Measurements from ENCODE around the gene PATE3. TPM values are rescaled to one million over a fixed set of nuclear protein-coding genes. Genes with fewer than 3 reads are reported as not detected.

Gene PATE3
- total and polyA plus RNA-seq, 2 of the 4 experiments (the other 2 are of a cell fraction), result not detected

DNA sequence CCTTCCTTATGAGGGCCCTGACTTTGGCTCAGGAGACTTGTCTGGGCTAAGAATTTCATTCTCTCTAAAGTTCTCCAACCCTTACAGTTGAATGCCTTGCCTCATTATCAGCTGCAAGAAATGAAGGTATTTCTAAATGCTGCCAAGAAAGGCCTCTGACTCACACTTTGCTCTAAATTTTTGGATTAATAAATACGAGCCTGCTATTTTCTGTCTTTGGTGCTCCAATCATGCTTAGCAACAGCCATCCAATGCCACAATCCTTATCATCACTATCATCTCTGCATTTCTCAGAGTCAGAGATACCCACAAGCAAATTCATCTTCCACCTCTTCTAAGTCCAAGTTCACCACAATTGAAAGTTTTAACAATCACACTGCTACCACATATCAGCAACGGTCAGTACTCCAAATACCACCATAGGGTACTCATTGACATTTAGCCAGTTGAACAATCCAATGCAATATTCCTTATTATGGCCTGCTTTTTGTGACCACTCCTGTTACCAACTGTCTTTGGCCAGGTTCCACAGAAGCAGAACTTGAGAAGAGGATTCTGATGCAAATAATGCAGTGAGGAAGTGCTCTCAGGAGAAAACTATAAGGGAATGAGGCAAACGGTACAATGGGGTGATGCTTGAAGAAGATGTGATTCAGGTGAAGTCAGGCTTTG lies 15.0 kb upstream of the PATE3 start:
- DNase-seq (peak; percentile 63), ATAC-seq (ENCODE audit: low read depth) (peak; percentile 71)
- Histone ChIP-seq H2AFZ (replicated peaks; ENCODE audit: low read length, poor library complexity) (no peak overlapping the region), H2BK20ac (ENCODE audit: low read depth, low read length) (no peak overlapping the region), H3K4me2 (ENCODE audit: low read depth, low read length) (no peak overlapping the region), H3K14ac (replicated peaks; ENCODE audit: low read depth, low read length) (no peak overlapping the region), H2BK15ac (ENCODE audit: low read depth, low read length) (no peak overlapping the region), H2AK5ac (ENCODE audit: low read depth, low read length) (no peak overlapping the region), H4K8ac (ENCODE audit: low read depth in 2 of 2, low read length in 2 of 2) (no peak overlapping the region), H3K27ac (ENCODE audit: insufficient read depth, low read length) (no peak overlapping the region), H4K91ac (ENCODE audit: insufficient read depth, low read depth, low read length) (no peak overlapping the region), H3K9me1 (ENCODE audit: insufficient read depth, low read length) (no peaks in the 10 kb centered on the region), H3K4me1 (ENCODE audit: control insufficient read depth, insufficient read depth, low read length) (no peaks in the 10 kb centered on the region), H3K23ac (ENCODE audit: low read depth, low read length) (no peak overlapping the region), H3K4ac (ENCODE audit: low read depth, low read length) (no peak overlapping the region), H3K36me3 (ENCODE audit: control insufficient read depth, insufficient read depth, low read length) (no peaks in the 10 kb centered on the region), H2AK9ac (replicated peaks; ENCODE audit: low read depth, low read length, poor library complexity) (no peak overlapping the region), H2BK120ac (ENCODE audit: low read depth, low read length) (no peak overlapping the region), H2BK5ac (ENCODE audit: low read depth, low read length, poor library complexity, severe bottlenecking) (no peak overlapping the region), H4K5ac (ENCODE audit: low read depth, low read length) (no peak overlapping the region), H3K9me3 (ENCODE audit: control insufficient read depth, insufficient read depth, low read length) (no peaks in the 10 kb centered on the region), H3K27me3 (ENCODE audit: control insufficient read depth, insufficient read depth, low read length) (no peaks in the 10 kb centered on the region; the same call in 1 of the 2 replicates), H3K79me1 (ENCODE audit: low read depth in 1 of 2, low read length in 2 of 2) (no peaks in the 10 kb centered on the region), H3K9ac (ENCODE audit: low read depth, low read length) (no peak overlapping the region), H4K20me1 (ENCODE audit: insufficient read depth, low read length) (no peaks in the 10 kb centered on the region), H3K18ac (ENCODE audit: low read depth, low read length) (no peak overlapping the region), H3K4me3 (ENCODE audit: insufficient read depth, low read depth, low read length) (no peak overlapping the region), H3K56ac (ENCODE audit: extremely low read depth, insufficient read depth, low read length) (no peak overlapping the region)
- intact Hi-C loops (cut with micrococcal nuclease), result no loop called here
- 40% methylated on average over 1 of the region's 3 CpGs; no CpG with 5 or more reads in 1 of the 2 experiments for WGBS, 2 experiments (ENCODE audit: extremely low coverage in 2 of 2, insufficient read length in 1 of 2)
- CTCF ChIA-PET, result no interaction called here
- dilution Hi-C loops (cut with HindIII; ENCODE audit: low sequenced_read_pairs, unreplicated experiment), result no loop called here
- POLR2A ChIA-PET (ENCODE audit: unreplicated experiment), result no interaction called here
- TF ChIP-seq, protein P1, sequence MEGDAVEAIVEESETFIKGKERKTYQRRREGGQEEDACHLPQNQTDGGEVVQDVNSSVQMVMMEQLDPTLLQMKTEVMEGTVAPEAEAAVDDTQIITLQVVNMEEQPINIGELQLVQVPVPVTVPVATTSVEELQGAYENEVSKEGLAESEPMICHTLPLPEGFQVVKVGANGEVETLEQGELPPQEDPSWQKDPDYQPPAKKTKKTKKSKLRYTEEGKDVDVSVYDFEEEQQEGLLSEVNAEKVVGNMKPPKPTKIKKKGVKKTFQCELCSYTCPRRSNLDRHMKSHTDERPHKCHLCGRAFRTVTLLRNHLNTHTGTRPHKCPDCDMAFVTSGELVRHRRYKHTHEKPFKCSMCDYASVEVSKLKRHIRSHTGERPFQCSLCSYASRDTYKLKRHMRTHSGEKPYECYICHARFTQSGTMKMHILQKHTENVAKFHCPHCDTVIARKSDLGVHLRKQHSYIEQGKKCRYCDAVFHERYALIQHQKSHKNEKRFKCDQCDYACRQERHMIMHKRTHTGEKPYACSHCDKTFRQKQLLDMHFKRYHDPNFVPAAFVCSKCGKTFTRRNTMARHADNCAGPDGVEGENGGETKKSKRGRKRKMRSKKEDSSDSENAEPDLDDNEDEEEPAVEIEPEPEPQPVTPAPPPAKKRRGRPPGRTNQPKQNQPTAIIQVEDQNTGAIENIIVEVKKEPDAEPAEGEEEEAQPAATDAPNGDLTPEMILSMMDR (conservative IDR thresholded peaks at IDR 0.05; ENCODE audit: low read depth, low read length), result no peak
- TF ChIP-seq MXI1 (IDR thresholded peaks at IDR 0.05; ENCODE audit: borderline replicate concordance, low read depth, low read length), result no peak
- no peak for TF ChIP-seq FOS (IDR thresholded peaks at IDR 0.05; ENCODE audit: low read depth, low read length)
- no peak for TF ChIP-seq MAZ (IDR thresholded peaks at IDR 0.05; ENCODE audit: borderline replicate concordance, low read depth, low read length)
- no peak for TF ChIP-seq NFE2L2 (IDR thresholded peaks at IDR 0.05; ENCODE audit: low read depth, low read length)
- no peak for TF ChIP-seq POLR2A (IDR thresholded peaks at IDR 0.05; ENCODE audit: low read depth, low read length)
- no peak for TF ChIP-seq MAFK (IDR thresholded peaks at IDR 0.05; ENCODE audit: low read depth, low read length)
- no peak for TF ChIP-seq RFX5 (IDR thresholded peaks at IDR 0.05; ENCODE audit: low read depth, low read length)
- no peak for TF ChIP-seq CHD1 (IDR thresholded peaks at IDR 0.05; ENCODE audit: low read depth, low read length)
- TF ChIP-seq RCOR1 (IDR thresholded peaks at IDR 0.05; ENCODE audit: insufficient replicate concordance, low read length), result no peak
- TF ChIP-seq, protein P2, sequence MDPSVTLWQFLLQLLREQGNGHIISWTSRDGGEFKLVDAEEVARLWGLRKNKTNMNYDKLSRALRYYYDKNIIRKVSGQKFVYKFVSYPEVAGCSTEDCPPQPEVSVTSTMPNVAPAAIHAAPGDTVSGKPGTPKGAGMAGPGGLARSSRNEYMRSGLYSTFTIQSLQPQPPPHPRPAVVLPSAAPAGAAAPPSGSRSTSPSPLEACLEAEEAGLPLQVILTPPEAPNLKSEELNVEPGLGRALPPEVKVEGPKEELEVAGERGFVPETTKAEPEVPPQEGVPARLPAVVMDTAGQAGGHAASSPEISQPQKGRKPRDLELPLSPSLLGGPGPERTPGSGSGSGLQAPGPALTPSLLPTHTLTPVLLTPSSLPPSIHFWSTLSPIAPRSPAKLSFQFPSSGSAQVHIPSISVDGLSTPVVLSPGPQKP (IDR thresholded peaks at IDR 0.05; ENCODE audit: borderline replicate concordance, low read depth, low read length), result no peak
- no peak for TF ChIP-seq RAD21 (IDR thresholded peaks at IDR 0.05; ENCODE audit: low read length)
- TF ChIP-seq CEBPB (IDR thresholded peaks at IDR 0.05; ENCODE audit: low read depth, low read length), result no peak
- TF ChIP-seq SMC3 (IDR thresholded peaks at IDR 0.05; ENCODE audit: low read depth, low read length), result no peak
- TF ChIP-seq BHLHE40 (IDR thresholded peaks at IDR 0.05; ENCODE audit: low read depth, low read length), result no peak
- TF ChIP-seq, protein P3, sequence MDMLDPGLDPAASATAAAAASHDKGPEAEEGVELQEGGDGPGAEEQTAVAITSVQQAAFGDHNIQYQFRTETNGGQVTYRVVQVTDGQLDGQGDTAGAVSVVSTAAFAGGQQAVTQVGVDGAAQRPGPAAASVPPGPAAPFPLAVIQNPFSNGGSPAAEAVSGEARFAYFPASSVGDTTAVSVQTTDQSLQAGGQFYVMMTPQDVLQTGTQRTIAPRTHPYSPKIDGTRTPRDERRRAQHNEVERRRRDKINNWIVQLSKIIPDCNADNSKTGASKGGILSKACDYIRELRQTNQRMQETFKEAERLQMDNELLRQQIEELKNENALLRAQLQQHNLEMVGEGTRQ (IDR thresholded peaks at IDR 0.05; ENCODE audit: low read depth, low read length), result no peak
- in situ Hi-C loops (cut with MboI; ENCODE audit: low sequenced_read_pairs), result no loop called here
- no TSS peak for BruUV-seq (replicated peaks)
